Measurements from ENCODE around the gene TYW1B. TPM values are rescaled to one million over a fixed set of nuclear protein-coding genes. Genes with fewer than 3 reads are reported as not detected.
"Not testable (repeated sequence)": the region's sequence is repeated elsewhere in the genome, so short reads cannot be mapped to it uniquely, and the experiment has no call there.

The TYW1B gene
- total and polyA plus RNA-seq, 8 donors = 2.4 to 9.7 (median 5.6) TPM

GRCh38 chr7:72635273-72635908, 192.6 kb downstream of the TYW1B start:
- DNase-seq; intact Hi-C loops (cut with DNase I); H3K4me1 ChIP-seq; H3K36me3 ChIP-seq; H3K27me3 ChIP-seq; H3K4me3 ChIP-seq; H3K27ac ChIP-seq; H3K9me3 ChIP-seq: not testable (repeated sequence)
- peak; percentile 83 for ATAC-seq
- peak in 1 of 2 donors; percentile 18 for TF ChIP-seq CTCF (IDR thresholded peaks at IDR 0.05)

GRCh38 chr7:72632765-72633292, 195.2 kb downstream of the TYW1B start:
- ATAC-seq; DNase-seq; H3K4me1 ChIP-seq; intact Hi-C loops (cut with DNase I); H3K27me3 ChIP-seq; H3K9me3 ChIP-seq; H3K4me3 ChIP-seq; H3K27ac ChIP-seq; H3K36me3 ChIP-seq: not testable (repeated sequence)

- H3K27ac ChIP-seq; H3K36me3 ChIP-seq; H3K9me3 ChIP-seq; H3K4me3 ChIP-seq; ATAC-seq; DNase-seq; intact Hi-C loops (cut with DNase I); H3K4me1 ChIP-seq; H3K27me3 ChIP-seq: not testable (repeated sequence)
Measured at GRCh38 chr7:72628375-72628774, 199.6 kb downstream of the TYW1B start.

- H3K27ac ChIP-seq; H3K4me1 ChIP-seq; intact Hi-C loops (cut with DNase I); H3K36me3 ChIP-seq; ATAC-seq; H3K27me3 ChIP-seq; H3K4me3 ChIP-seq; H3K9me3 ChIP-seq: not testable (repeated sequence)
- DNase-seq = peak in 1 of 4 donors; percentile 21
Measured at GRCh38 chr7:72626428-72627011, 201.5 kb downstream of the TYW1B start.

GRCh38 chr7:72625721-72626423, 202.1 kb downstream of the TYW1B start:
- intact Hi-C loops (cut with DNase I); H3K27me3 ChIP-seq; H3K9me3 ChIP-seq; H3K4me1 ChIP-seq; H3K27ac ChIP-seq; H3K36me3 ChIP-seq; H3K4me3 ChIP-seq: not testable (repeated sequence)
- ATAC-seq (peak; percentile 69), DNase-seq (peak in 1 of 4 donors; percentile 46)

- Histone ChIP-seq H3K36me3 (no peaks in the 10 kb centered on the region), H3K27me3 (no peaks in the 10 kb centered on the region), H3K4me3 (no peak overlapping the region), H3K27ac (no peak overlapping the region), H3K4me1 (no peaks in the 10 kb centered on the region), H3K9me3 (no peaks in the 10 kb centered on the region)
- ATAC-seq (no peak), DNase-seq (no peak)
- no peak for TF ChIP-seq CTCF (IDR thresholded peaks at IDR 0.05)
- intact Hi-C loops (cut with DNase I) = no loop called here
Measured at GRCh38 chr7:72622532-72622931, 205.5 kb downstream of the TYW1B start.

- ATAC-seq; H3K4me3 ChIP-seq; H3K27me3 ChIP-seq; H3K36me3 ChIP-seq; intact Hi-C loops (cut with DNase I); DNase-seq; H3K27ac ChIP-seq; H3K4me1 ChIP-seq; H3K9me3 ChIP-seq: not testable (repeated sequence)
Measured at GRCh38 chr7:72621761-72622187, 206.2 kb downstream of the TYW1B start.

- intact Hi-C loops (cut with DNase I); H3K27ac ChIP-seq; H3K27me3 ChIP-seq; ATAC-seq; H3K9me3 ChIP-seq; H3K36me3 ChIP-seq; DNase-seq; H3K4me3 ChIP-seq; H3K4me1 ChIP-seq: not testable (repeated sequence)
Measured at GRCh38 chr7:72620923-72621322, 207.1 kb downstream of the TYW1B start.

- ATAC-seq; H3K27me3 ChIP-seq; H3K4me3 ChIP-seq; H3K4me1 ChIP-seq; H3K9me3 ChIP-seq; intact Hi-C loops (cut with DNase I); H3K27ac ChIP-seq: not testable (repeated sequence)
- H3K36me3 ChIP-seq = peaks cover 0 to 23% of the 10 kb centered on the region in 2 donors
- DNase-seq = peak in 1 of 4 donors; percentile 44
Measured at GRCh38 chr7:72618435-72619180, 209.4 kb downstream of the TYW1B start.

GRCh38 chr7:72609761-72610160, 218.2 kb downstream of the TYW1B start:
- H3K9me3 ChIP-seq; ATAC-seq; H3K4me1 ChIP-seq; H3K4me3 ChIP-seq; H3K27ac ChIP-seq; H3K27me3 ChIP-seq; intact Hi-C loops (cut with DNase I): not testable (repeated sequence)
- peak in 1 of 4 donors; percentile 65 for DNase-seq
- H3K36me3 ChIP-seq = peaks cover 0 to 12% of the 10 kb centered on the region in 2 donors
